ENCODE data around the gene RAPH1. TPM values are rescaled to one million over a fixed set of nuclear protein-coding genes. Genes with fewer than 3 reads are reported as not detected.

RAPH1 gene
- total RNA-seq, 1 experiment from 2014 or later, result 7.0 TPM

DNA sequence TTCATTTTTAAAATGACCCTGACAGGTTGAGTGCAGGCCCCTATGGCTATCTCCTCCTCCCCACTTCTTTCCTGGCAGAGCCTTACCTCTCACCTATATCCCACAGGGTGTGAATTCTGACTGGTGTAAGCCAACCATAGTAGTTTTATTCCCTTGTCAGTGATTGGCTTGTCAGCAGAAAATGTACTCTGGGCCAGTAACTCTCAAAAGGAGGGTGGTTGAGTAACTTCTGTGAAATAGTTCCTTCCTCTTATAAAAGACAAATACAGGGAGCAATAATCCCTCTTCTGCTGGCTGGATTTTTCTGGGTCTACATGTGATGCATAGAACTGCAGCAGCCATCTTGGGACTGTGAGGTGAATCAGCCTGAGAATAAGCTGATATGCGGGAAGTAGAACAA, 83.4 kb downstream of the RAPH1 start:
- POLR2A ChIA-PET (ENCODE audit: unreplicated experiment), result no interaction called here
- no peak overlapping the region for H3K9ac ChIP-seq (ENCODE audit: low read length)
- no peaks in the 10 kb centered on the region for H3K27me3 ChIP-seq (ENCODE audit: low read length)
- peak; percentile 33 for DNase-seq
- H4K20me1 ChIP-seq (ENCODE audit: low read length), result no peaks in the 10 kb centered on the region
- H3K4me2 ChIP-seq (ENCODE audit: low read length), result no peak overlapping the region
- H3F3A ChIP-seq (ENCODE audit: low read length, unreplicated experiment), result no peaks in the 10 kb centered on the region
- no peaks in the 10 kb centered on the region for H3K9me3 ChIP-seq (ENCODE audit: low read length)
- BruUV-seq (replicated peaks), result no TSS peak
- no peak overlapping the region for H3K27ac ChIP-seq (ENCODE audit: low read length)
- H3K9me2 ChIP-seq (replicated peaks; ENCODE audit: low read length), result no peaks in the 10 kb centered on the region
- CTCF ChIA-PET, result no interaction called here
- no peaks in the 10 kb centered on the region for H3K79me2 ChIP-seq (ENCODE audit: low read length)
- TF ChIP-seq, protein P1, sequence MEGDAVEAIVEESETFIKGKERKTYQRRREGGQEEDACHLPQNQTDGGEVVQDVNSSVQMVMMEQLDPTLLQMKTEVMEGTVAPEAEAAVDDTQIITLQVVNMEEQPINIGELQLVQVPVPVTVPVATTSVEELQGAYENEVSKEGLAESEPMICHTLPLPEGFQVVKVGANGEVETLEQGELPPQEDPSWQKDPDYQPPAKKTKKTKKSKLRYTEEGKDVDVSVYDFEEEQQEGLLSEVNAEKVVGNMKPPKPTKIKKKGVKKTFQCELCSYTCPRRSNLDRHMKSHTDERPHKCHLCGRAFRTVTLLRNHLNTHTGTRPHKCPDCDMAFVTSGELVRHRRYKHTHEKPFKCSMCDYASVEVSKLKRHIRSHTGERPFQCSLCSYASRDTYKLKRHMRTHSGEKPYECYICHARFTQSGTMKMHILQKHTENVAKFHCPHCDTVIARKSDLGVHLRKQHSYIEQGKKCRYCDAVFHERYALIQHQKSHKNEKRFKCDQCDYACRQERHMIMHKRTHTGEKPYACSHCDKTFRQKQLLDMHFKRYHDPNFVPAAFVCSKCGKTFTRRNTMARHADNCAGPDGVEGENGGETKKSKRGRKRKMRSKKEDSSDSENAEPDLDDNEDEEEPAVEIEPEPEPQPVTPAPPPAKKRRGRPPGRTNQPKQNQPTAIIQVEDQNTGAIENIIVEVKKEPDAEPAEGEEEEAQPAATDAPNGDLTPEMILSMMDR (conservative IDR thresholded peaks at IDR 0.05; ENCODE audit: low read depth, low read length), result no peak
- TF ChIP-seq EZH2 (IDR thresholded peaks at IDR 0.05; ENCODE audit: low read length, unreplicated experiment) (no peak), EZH2phosphoT487 (IDR thresholded peaks at IDR 0.05; ENCODE audit: borderline replicate concordance, low read length) (no peak)
- H3K4me1 ChIP-seq (ENCODE audit: insufficient read depth, low read length), result peaks cover 20% of the 10 kb centered on the region
- intact Hi-C loops (cut with micrococcal nuclease), result loop anchor here (5.0 kb wide), 3 partner anchors 119 to 879 kb away; no protein-coding TSS in a partner anchor
- ATAC-seq, result peak; percentile 38; the same call in 1 of the 2 replicates
- H3K36me3 ChIP-seq (ENCODE audit: low read depth, low read length), result peaks cover 20% of the 10 kb centered on the region
- H2AFZ ChIP-seq (ENCODE audit: low read length), result 0 out of 2 replicates have a peak overlapping the region, but pooled peaks have one; percentile 24
- no peak overlapping the region for H3K4me3 ChIP-seq (ENCODE audit: low read length)

DNA sequence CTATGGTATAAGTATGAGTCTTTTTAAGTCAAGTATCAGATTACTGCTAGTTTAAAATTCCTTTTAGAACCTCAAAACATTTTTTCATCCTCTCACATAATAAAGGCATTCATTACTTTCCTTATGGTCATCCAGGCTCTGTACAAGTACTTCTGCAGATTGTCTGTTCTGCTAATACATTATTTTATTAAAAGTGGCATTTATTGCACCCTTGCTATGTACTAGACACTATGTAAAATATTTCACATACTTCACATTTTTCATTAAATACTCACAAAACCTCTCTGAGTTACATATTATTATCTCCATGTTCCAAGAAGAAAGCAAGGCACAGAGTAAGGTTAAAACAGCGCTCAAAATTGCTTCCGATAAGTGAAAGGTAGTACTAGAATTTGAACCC, 84.1 kb downstream of the RAPH1 start:
- Histone ChIP-seq H3K27me3 (ENCODE audit: low read length) (no peaks in the 10 kb centered on the region), H3K4me3 (ENCODE audit: low read length) (no peak overlapping the region), H4K20me1 (ENCODE audit: low read length) (no peaks in the 10 kb centered on the region), H3K4me1 (ENCODE audit: insufficient read depth, low read length) (peaks cover 26% of the 10 kb centered on the region), H3K9ac (ENCODE audit: low read length) (no peak overlapping the region), H2AFZ (ENCODE audit: low read length) (no peak overlapping the region), H3K9me3 (ENCODE audit: low read length) (no peaks in the 10 kb centered on the region), H3F3A (ENCODE audit: low read length, unreplicated experiment) (no peaks in the 10 kb centered on the region), H3K4me2 (ENCODE audit: low read length) (no peak overlapping the region), H3K9me2 (replicated peaks; ENCODE audit: low read length) (no peaks in the 10 kb centered on the region), H3K36me3 (ENCODE audit: low read depth, low read length) (peaks cover 20% of the 10 kb centered on the region), H3K79me2 (ENCODE audit: low read length) (no peaks in the 10 kb centered on the region), H3K27ac (ENCODE audit: low read length) (no peak overlapping the region)
- DNase-seq, result peak; percentile 17
- ChIA-PET POLR2A (ENCODE audit: unreplicated experiment) (no interaction called here), CTCF (no interaction called here)
- no TSS peak for BruUV-seq (replicated peaks)
- intact Hi-C loops (cut with micrococcal nuclease), result loop anchor here (5.0 kb wide), 3 partner anchors 119 to 879 kb away; no protein-coding TSS in a partner anchor
- no peak for TF ChIP-seq EZH2phosphoT487 (IDR thresholded peaks at IDR 0.05; ENCODE audit: borderline replicate concordance, low read length)
- TF ChIP-seq EZH2 (IDR thresholded peaks at IDR 0.05; ENCODE audit: low read length, unreplicated experiment), result no peak
- TF ChIP-seq, protein P1 (conservative IDR thresholded peaks at IDR 0.05; ENCODE audit: low read depth, low read length), result no peak
- ATAC-seq, result no peak

- Histone ChIP-seq H4K20me1 (ENCODE audit: low read length) (no peaks in the 10 kb centered on the region), H3K36me3 (ENCODE audit: low read depth, low read length) (peaks cover 20% of the 10 kb centered on the region), H3K4me1 (ENCODE audit: insufficient read depth, low read length) (peaks cover 30% of the 10 kb centered on the region), H3F3A (ENCODE audit: low read length, unreplicated experiment) (no peaks in the 10 kb centered on the region), H3K4me3 (ENCODE audit: low read length) (no peak overlapping the region), H3K9me2 (replicated peaks; ENCODE audit: low read length) (no peaks in the 10 kb centered on the region), H3K27me3 (ENCODE audit: low read length) (no peaks in the 10 kb centered on the region), H3K79me2 (ENCODE audit: low read length) (no peaks in the 10 kb centered on the region), H3K4me2 (ENCODE audit: low read length) (no peak overlapping the region), H2AFZ (ENCODE audit: low read length) (no peak overlapping the region), H3K9me3 (ENCODE audit: low read length) (no peaks in the 10 kb centered on the region), H3K9ac (ENCODE audit: low read length) (no peak overlapping the region), H3K27ac (ENCODE audit: low read length) (no peak overlapping the region)
- TF ChIP-seq EZH2 (IDR thresholded peaks at IDR 0.05; ENCODE audit: low read length, unreplicated experiment) (no peak), EZH2phosphoT487 (IDR thresholded peaks at IDR 0.05; ENCODE audit: borderline replicate concordance, low read length) (no peak)
- TF ChIP-seq, protein P1 (conservative IDR thresholded peaks at IDR 0.05; ENCODE audit: low read depth, low read length), result no peak
- ChIA-PET CTCF (no interaction called here), POLR2A (ENCODE audit: unreplicated experiment) (no interaction called here)
- ATAC-seq (no peak), DNase-seq (no peak)
- intact Hi-C loops (cut with micrococcal nuclease), result loop anchor here (5.0 kb wide), 3 partner anchors 118 to 878 kb away; no protein-coding TSS in a partner anchor
- no TSS peak for BruUV-seq (replicated peaks)
Observed at GRCh38 chr2:203450561-203450960, 84.5 kb downstream of the RAPH1 start.
